ENCODE results near the gene NFASC. TPM values are rescaled to one million over a fixed set of nuclear protein-coding genes. Genes with fewer than 3 reads are reported as not detected.

Gene NFASC
- total and polyA plus RNA-seq, 7 experiments from 2014 or later = 0.31 TPM; not detected in 6

GRCh38 chr1:204830747-204831146, 39.9 kb upstream of the NFASC start:
- no peak for ATAC-seq
- POLR2A ChIA-PET = no interaction called here
- Mint-ChIP-seq H3K9me3 (peaks cover 0 to 4% (median 0%) of the 10 kb centered on the region in 11 donors), H3K4me1 (peaks cover 0 to 12% (median 6%) of the 10 kb centered on the region in 7 donors), H3K27me3 (peaks cover 45 to 63% (median 55%) of the 10 kb centered on the region in 5 donors), H3K27ac (no peak overlapping the region), H3K4me3 (no peak overlapping the region), H3K36me3 (peaks cover 0 to 7% (median 0%) of the 10 kb centered on the region in 5 donors)
- H3K36me3 ChIP-seq (ENCODE audit: control insufficient read depth in 2 of 3, insufficient read depth in 3 of 3, low read length in 3 of 3) = no peaks in the 10 kb centered on the region
- no peaks in the 10 kb centered on the region for H3K9me3 ChIP-seq (ENCODE audit: control insufficient read depth in 2 of 3, low read length in 3 of 3)
- no peak for DNase-seq
- CTCF ChIA-PET = interaction anchor here (0.7 kb wide), 1 partner anchor 39 kb away, joined by 3 read pairs; no protein-coding TSS in a partner anchor
- no peaks in the 10 kb centered on the region for H3K27me3 ChIP-seq (ENCODE audit: control insufficient read depth in 2 of 2, insufficient read depth in 2 of 2, low read length in 2 of 2)
- peaks cover 0 to 6% of the 10 kb centered on the region in 2 donors for H3K4me1 ChIP-seq (ENCODE audit: control insufficient read depth in 2 of 2, insufficient read depth in 2 of 2, low read length in 2 of 2)
- no peak overlapping the region for H3K27ac ChIP-seq (ENCODE audit: low read depth, low read length)
- H3K4me3 ChIP-seq (ENCODE audit: low read length) = no peak overlapping the region
- intact Hi-C loops (cut with micrococcal nuclease) = no loop called here

- Histone ChIP-seq H3K4me3 (ENCODE audit: low read length) (no peak overlapping the region), H3K36me3 (ENCODE audit: control insufficient read depth in 2 of 3, insufficient read depth in 3 of 3, low read length in 3 of 3) (no peaks in the 10 kb centered on the region), H3K4me1 (ENCODE audit: control insufficient read depth in 2 of 2, insufficient read depth in 2 of 2, low read length in 2 of 2) (peaks cover 0 to 6% of the 10 kb centered on the region in 2 donors), H3K27ac (ENCODE audit: low read depth, low read length) (no peak overlapping the region), H3K9me3 (ENCODE audit: control insufficient read depth in 2 of 3, low read length in 3 of 3) (no peaks in the 10 kb centered on the region), H3K27me3 (ENCODE audit: control insufficient read depth in 2 of 2, insufficient read depth in 2 of 2, low read length in 2 of 2) (no peaks in the 10 kb centered on the region)
- Mint-ChIP-seq H3K4me3 (no peak overlapping the region), H3K27me3 (peaks cover 45 to 62% (median 57%) of the 10 kb centered on the region in 5 donors), H3K36me3 (peaks cover 0 to 7% (median 0%) of the 10 kb centered on the region in 5 donors), H3K27ac (no peak overlapping the region), H3K9me3 (peaks cover 0 to 4% (median 0%) of the 10 kb centered on the region in 11 donors), H3K4me1 (peaks cover 0 to 12% (median 6%) of the 10 kb centered on the region in 7 donors)
- ATAC-seq = no peak
- DNase-seq = no peak
- intact Hi-C loops (cut with micrococcal nuclease) = no loop called here
- ChIA-PET CTCF (interaction anchor here (0.7 kb wide), 1 partner anchor 39 kb away, joined by 3 read pairs; no protein-coding TSS in a partner anchor), POLR2A (no interaction called here)
Observed at GRCh38 chr1:204831186-204831585, 39.5 kb upstream of the NFASC start.

- intact Hi-C loops (cut with micrococcal nuclease) = no loop called here
- H3K27me3 Mint-ChIP-seq = peaks cover 41 to 65% (median 62%) of the 10 kb centered on the region in 5 donors
- no peak overlapping the region for H3K4me3 ChIP-seq (ENCODE audit: low read length)
- H3K4me1 Mint-ChIP-seq = peaks cover 0 to 4% (median under 1%) of the 10 kb centered on the region in 7 donors
- H3K36me3 Mint-ChIP-seq = peaks cover 0 to 7% (median 0%) of the 10 kb centered on the region in 5 donors
- H3K4me3 Mint-ChIP-seq = no peak overlapping the region
- no peak overlapping the region for H3K27ac Mint-ChIP-seq
- no peaks in the 10 kb centered on the region for H3K9me3 ChIP-seq (ENCODE audit: control insufficient read depth in 2 of 3, low read length in 3 of 3)
- DNase-seq = no peak
- H3K4me1 ChIP-seq (ENCODE audit: control insufficient read depth in 2 of 2, insufficient read depth in 2 of 2, low read length in 2 of 2) = no peaks in the 10 kb centered on the region
- ATAC-seq = no peak
- H3K9me3 Mint-ChIP-seq = peaks cover 0 to 12% (median 0%) of the 10 kb centered on the region in 11 donors
- CTCF ChIA-PET = no interaction called here
- POLR2A ChIA-PET = no interaction called here
- no peak overlapping the region for H3K27ac ChIP-seq (ENCODE audit: low read depth, low read length)
- no peaks in the 10 kb centered on the region for H3K36me3 ChIP-seq (ENCODE audit: control insufficient read depth in 2 of 3, insufficient read depth in 3 of 3, low read length in 3 of 3)
- peaks cover 0 to 3% of the 10 kb centered on the region in 2 donors for H3K27me3 ChIP-seq (ENCODE audit: control insufficient read depth in 2 of 2, insufficient read depth in 2 of 2, low read length in 2 of 2)
Observed at GRCh38 chr1:204834336-204834735, 36.3 kb upstream of the NFASC start.

- DNase-seq (no peak), ATAC-seq (no peak)
- ChIA-PET POLR2A (no interaction called here), CTCF (no interaction called here)
- Histone ChIP-seq H3K27ac (ENCODE audit: low read depth, low read length) (no peak overlapping the region), H3K27me3 (ENCODE audit: control insufficient read depth in 2 of 2, insufficient read depth in 2 of 2, low read length in 2 of 2) (peaks cover 0 to 3% of the 10 kb centered on the region in 2 donors), H3K4me1 (ENCODE audit: control insufficient read depth in 2 of 2, insufficient read depth in 2 of 2, low read length in 2 of 2) (no peaks in the 10 kb centered on the region), H3K4me3 (ENCODE audit: low read length) (no peak overlapping the region), H3K36me3 (ENCODE audit: control insufficient read depth in 2 of 3, insufficient read depth in 3 of 3, low read length in 3 of 3) (no peaks in the 10 kb centered on the region), H3K9me3 (ENCODE audit: control insufficient read depth in 2 of 3, low read length in 3 of 3) (no peaks in the 10 kb centered on the region)
- peaks cover 0 to 12% (median 0%) of the 10 kb centered on the region in 11 donors for H3K9me3 Mint-ChIP-seq
- H3K27me3 Mint-ChIP-seq = peaks cover 37 to 65% (median 58%) of the 10 kb centered on the region in 5 donors
- H3K36me3 Mint-ChIP-seq = peaks cover 0 to 7% (median 0%) of the 10 kb centered on the region in 5 donors
- intact Hi-C loops (cut with micrococcal nuclease) = no loop called here
- H3K27ac Mint-ChIP-seq = no peak overlapping the region
- no peak overlapping the region for H3K4me3 Mint-ChIP-seq
- peaks cover 0 to 3% (median 0%) of the 10 kb centered on the region in 7 donors for H3K4me1 Mint-ChIP-seq
Observed at GRCh38 chr1:204834752-204835151, 35.9 kb upstream of the NFASC start.

- DNase-seq = no peak
- Mint-ChIP-seq H3K27me3 (peaks cover 29 to 57% (median 48%) of the 10 kb centered on the region in 5 donors), H3K4me3 (no peak overlapping the region), H3K9me3 (peaks cover 0 to 12% (median 0%) of the 10 kb centered on the region in 11 donors), H3K36me3 (peaks cover 0 to 7% (median 0%) of the 10 kb centered on the region in 5 donors), H3K27ac (no peak overlapping the region), H3K4me1 (no peaks in the 10 kb centered on the region)
- Histone ChIP-seq H3K9me3 (ENCODE audit: control insufficient read depth in 2 of 3, low read length in 3 of 3) (no peaks in the 10 kb centered on the region), H3K27me3 (ENCODE audit: control insufficient read depth in 2 of 2, insufficient read depth in 2 of 2, low read length in 2 of 2) (peaks cover 0 to 3% of the 10 kb centered on the region in 2 donors), H3K4me3 (ENCODE audit: low read length) (no peak overlapping the region), H3K4me1 (ENCODE audit: control insufficient read depth in 2 of 2, insufficient read depth in 2 of 2, low read length in 2 of 2) (no peaks in the 10 kb centered on the region), H3K27ac (ENCODE audit: low read depth, low read length) (no peak overlapping the region), H3K36me3 (ENCODE audit: control insufficient read depth in 2 of 3, insufficient read depth in 3 of 3, low read length in 3 of 3) (no peaks in the 10 kb centered on the region)
- ChIA-PET CTCF (no interaction called here), POLR2A (interaction anchor here (0.8 kb wide), 1 partner anchor 45 kb away, joined by 3 read pairs; no protein-coding TSS in a partner anchor)
- intact Hi-C loops (cut with micrococcal nuclease) = no loop called here
- no peak for ATAC-seq
Observed at GRCh38 chr1:204835737-204836136, 34.9 kb upstream of the NFASC start.

- Mint-ChIP-seq H3K4me1 (peaks cover 0 to 2% (median 0%) of the 10 kb centered on the region in 7 donors), H3K36me3 (peaks cover 0 to 5% (median 0%) of the 10 kb centered on the region in 5 donors), H3K9me3 (peaks cover 0 to 12% (median 0%) of the 10 kb centered on the region in 11 donors), H3K27ac (no peak overlapping the region), H3K27me3 (peaks cover 21 to 46% (median 37%) of the 10 kb centered on the region in 5 donors), H3K4me3 (no peak overlapping the region)
- ChIA-PET CTCF (no interaction called here), POLR2A (no interaction called here)
- no peak overlapping the region for H3K27ac ChIP-seq (ENCODE audit: low read depth, low read length)
- no peaks in the 10 kb centered on the region for H3K36me3 ChIP-seq (ENCODE audit: control insufficient read depth in 2 of 3, insufficient read depth in 3 of 3, low read length in 3 of 3)
- no peak for ATAC-seq
- H3K9me3 ChIP-seq (ENCODE audit: control insufficient read depth in 2 of 3, low read length in 3 of 3) = no peaks in the 10 kb centered on the region
- no peaks in the 10 kb centered on the region for H3K4me1 ChIP-seq (ENCODE audit: control insufficient read depth in 2 of 2, insufficient read depth in 2 of 2, low read length in 2 of 2)
- peaks cover 0 to 3% of the 10 kb centered on the region in 2 donors for H3K27me3 ChIP-seq (ENCODE audit: control insufficient read depth in 2 of 2, insufficient read depth in 2 of 2, low read length in 2 of 2)
- DNase-seq = no peak
- intact Hi-C loops (cut with micrococcal nuclease) = no loop called here
- H3K4me3 ChIP-seq (ENCODE audit: low read length) = no peak overlapping the region
Observed at GRCh38 chr1:204836856-204837255, 33.8 kb upstream of the NFASC start.
